Lower lobe of right lung (tissue), 2 donors: ENCODE results near the gene MACROD2. TPM values are rescaled to one million over a fixed set of nuclear protein-coding genes. Genes with fewer than 3 reads are reported as not detected.

Source experiments
- ATAC-seq, 2 donors: fragments of 200-7000 bp; cut with Tn5 transposase; one replicate each; pipeline ENCODE4 v1.9.1; 2020 to 2022; ENCODE audit warnings: mild to moderate bottlenecking in 2 of 2, moderate library complexity in 2 of 2
- DNase-seq: peaks from one replicate; pipeline ENCODE4 v3.0.0-alpha.2; 2020
- H3K27ac ChIP-seq: fragments of 200-600 bp; one replicate; pipeline ENCODE4 v1.8.0; 2022
- H3K27me3 ChIP-seq: fragments of 200-600 bp; one replicate; pipeline ENCODE4 v1.8.0; 2022; ENCODE audit warnings: low read depth
- H3K36me3 ChIP-seq: fragments of 200-600 bp; one replicate; pipeline ENCODE4 v1.8.0; 2022; ENCODE audit warnings: mild to moderate bottlenecking
- H3K4me1 ChIP-seq: fragments of 200-600 bp; one replicate; pipeline ENCODE4 v1.8.0; 2022
- H3K4me3 ChIP-seq: fragments of 200-600 bp; one replicate; pipeline ENCODE4 v1.8.0; 2022; ENCODE audit warnings: mild to moderate bottlenecking
- H3K9me3 ChIP-seq: fragments of 200-600 bp; one replicate; pipeline ENCODE4 v1.8.0; 2022
- CTCF ChIP-seq: fragments of 200-600 bp; IDR thresholded peaks from one replicate; pipeline ENCODE4 v1.8.0; 2022; ENCODE audit warnings: antibody characterized with exemption, mild to moderate bottlenecking
- intact Hi-C: fragments of 100-400 bp; cut with DNase I; formaldehyde crosslinking; loops from one replicate; pipeline ENCODE4 v1.11.0; 2022
- total RNA-seq: library from RNA; stranded (reverse); fragmentation: NEBNext Ultra II Directional; extraction: Animal tissue kit (Norgen Biotek cat#: 25700); gene quantifications from one replicate; pipeline ENCODE4 v1.2.1, GENCODE V29; 2021
- donor health status: DM: no; HTN: yes; CAD: no; lungs with severe emphysema.

MACROD2 gene
- total RNA-seq, 1 donor from 2014 or later: 73.0 TPM

GRCh38 chr20:14855171-14855570 is 859.9 kb downstream of the MACROD2 start:
- intact Hi-C loops: no loop called here
- H3K9me3 ChIP-seq: no peaks in the 10 kb centered on the region
- no peak for TF ChIP-seq CTCF
- H3K27ac ChIP-seq: no peak overlapping the region
- no peak overlapping the region for H3K4me3 ChIP-seq
- no peaks in the 10 kb centered on the region for H3K4me1 ChIP-seq
- no peaks in the 10 kb centered on the region for H3K36me3 ChIP-seq
- H3K27me3 ChIP-seq: no peaks in the 10 kb centered on the region
- ATAC-seq (no peak), DNase-seq (no peak)

DNA sequence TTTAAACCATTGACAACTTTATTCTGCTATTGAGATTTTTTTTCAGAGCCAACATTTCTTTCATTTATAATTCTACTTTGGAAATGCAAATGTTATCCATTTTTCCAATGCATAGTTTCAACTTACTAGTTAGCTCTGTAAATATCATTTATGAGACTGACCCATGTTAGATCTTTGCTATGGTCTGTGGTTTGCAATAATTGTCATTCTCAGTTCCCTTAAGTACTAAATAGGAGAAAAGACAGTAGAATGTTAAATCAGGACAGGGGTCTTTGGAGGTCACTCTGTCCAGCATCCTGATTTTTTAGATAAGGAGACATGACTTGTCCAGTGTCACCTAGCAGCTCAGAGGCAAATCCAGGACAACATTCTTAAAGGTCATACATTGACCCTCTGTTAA is 864.3 kb downstream of the MACROD2 start:
- ATAC-seq (no peak), DNase-seq (no peak)
- no peaks in the 10 kb centered on the region for H3K4me1 ChIP-seq
- no peak overlapping the region for H3K27ac ChIP-seq
- H3K27me3 ChIP-seq: no peaks in the 10 kb centered on the region
- no peaks in the 10 kb centered on the region for H3K9me3 ChIP-seq
- no peak overlapping the region for H3K4me3 ChIP-seq
- intact Hi-C loops: no loop called here
- TF ChIP-seq CTCF: no peak
- H3K36me3 ChIP-seq: no peaks in the 10 kb centered on the region

DNA sequence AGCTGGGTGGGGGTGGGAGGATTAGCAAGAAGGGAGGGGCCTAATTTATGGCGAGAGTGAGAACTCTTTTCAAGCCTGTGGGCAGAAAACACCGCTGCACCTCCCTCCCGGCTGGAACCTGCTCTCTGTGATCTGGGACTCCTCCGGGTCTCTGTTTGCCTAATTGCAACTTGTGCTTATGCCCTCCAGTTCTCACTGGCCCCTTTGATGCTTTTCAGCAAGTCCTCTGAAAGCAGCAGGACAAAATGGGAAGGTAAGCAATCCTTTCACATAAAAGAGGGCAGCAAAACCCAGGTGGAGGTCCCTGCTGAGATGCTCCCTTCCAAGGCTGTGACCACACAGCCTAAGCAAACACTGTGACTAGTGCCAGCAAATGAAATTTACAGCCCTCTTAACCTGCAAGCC is 865.1 kb downstream of the MACROD2 start:
- intact Hi-C loops: no loop called here
- H3K36me3 ChIP-seq: no peaks in the 10 kb centered on the region
- H3K4me3 ChIP-seq: no peak overlapping the region
- no peaks in the 10 kb centered on the region for H3K27me3 ChIP-seq
- DNase-seq (no peak), ATAC-seq (peak; percentile 35 to 60)
- no peaks in the 10 kb centered on the region for H3K4me1 ChIP-seq
- H3K27ac ChIP-seq: no peak overlapping the region
- H3K9me3 ChIP-seq: no peaks in the 10 kb centered on the region
- TF ChIP-seq CTCF: no peak

GRCh38 chr20:14861028-14861699 is 865.8 kb downstream of the MACROD2 start:
- TF ChIP-seq CTCF: no peak
- H3K9me3 ChIP-seq: no peaks in the 10 kb centered on the region
- intact Hi-C loops: no loop called here
- H3K27ac ChIP-seq: no peak overlapping the region
- H3K27me3 ChIP-seq: no peaks in the 10 kb centered on the region
- no peaks in the 10 kb centered on the region for H3K4me1 ChIP-seq
- ATAC-seq (no peak), DNase-seq (no peak)
- no peaks in the 10 kb centered on the region for H3K36me3 ChIP-seq
- H3K4me3 ChIP-seq: no peak overlapping the region

DNA sequence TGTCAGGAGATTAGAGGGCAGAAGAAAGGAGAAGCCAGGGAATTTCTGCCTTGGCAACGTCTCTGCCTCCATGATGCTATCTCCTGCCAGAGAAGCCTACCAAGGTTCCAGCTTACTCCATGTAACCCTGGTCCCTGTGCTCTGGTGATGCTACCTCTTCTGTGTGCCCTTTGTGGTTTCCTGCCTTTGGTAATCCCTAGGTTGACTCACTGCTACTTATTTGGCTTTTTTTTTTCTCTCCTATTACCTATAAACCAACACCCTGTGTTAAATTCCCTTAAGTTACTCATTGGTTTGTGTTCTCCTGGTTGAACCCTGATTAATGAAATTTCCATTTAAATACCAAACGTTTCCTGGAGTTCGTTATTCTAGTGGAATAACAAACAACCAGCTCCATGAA is 869.9 kb downstream of the MACROD2 start:
- intact Hi-C loops: no loop called here

More for the DNA sequence above, 869.9 kb downstream of the MACROD2 start:
- Histone ChIP-seq H3K4me3 (no peak overlapping the region), H3K27ac (no peak overlapping the region), H3K9me3 (no peaks in the 10 kb centered on the region), H3K27me3 (no peaks in the 10 kb centered on the region), H3K36me3 (no peaks in the 10 kb centered on the region), H3K4me1 (no peaks in the 10 kb centered on the region)
- DNase-seq (no peak), ATAC-seq (peak in 1 of 2 donors; percentile 30)
- no peak for TF ChIP-seq CTCF
